Stomach (tissue), 4 donors: ENCODE results near the gene NDUFS4.

Source experiments
- CTCF ChIP-seq, 7 experiments: fragments of 450-650 bp in 4 of 7; fragments of 200-600 bp in 3 of 7; sonication (generic) in 3 of 7; IDR thresholded peaks; one replicate each; pipeline ENCODE4 v1.5.1; 2016 to 2019; ENCODE audit warnings: antibody characterized with exemption in 7 of 7, control low read depth in 2 of 7, mild to moderate bottlenecking in 1 of 7
- EP300 ChIP-seq: sonication (generic); formaldehyde crosslinking; IDR thresholded peaks from one replicate; pipeline ENCODE4 v1.6.1; 2017; ENCODE audit warnings: antibody characterized with exemption

- TF ChIP-seq CTCF (IDR thresholded peaks at IDR 0.05): no peak
- TF ChIP-seq EP300: no peak
Observed at GRCh38 chr5:53645078-53645477, 84.6 kb downstream of the NDUFS4 start.
